Glomerular visceral epithelial cell (primary cell): Measurements from ENCODE around the gene IQGAP1.
A peak's percentile ranks its signal among the peaks of the same experiment; 100 is the strongest.

Source experiments
- DNase-seq: peaks from one replicate; pipeline ENCODE4 v3.0.0-alpha.2; 2016; ENCODE audit errors: extremely low spot score

Gene IQGAP1

GRCh38 chr15:90530250-90531051 lies 142.4 kb downstream of the IQGAP1 start:
- DNase-seq: peak; percentile 45

GRCh38 chr15:90531147-90531546 lies 143.1 kb downstream of the IQGAP1 start:
- no peak for DNase-seq

GRCh38 chr15:90535254-90535653 lies 147.2 kb downstream of the IQGAP1 start:
- DNase-seq: no peak

- DNase-seq: no peak
Observed at GRCh38 chr15:90539789-90540188, 151.7 kb downstream of the IQGAP1 start.

GRCh38 chr15:90540768-90541167 lies 152.7 kb downstream of the IQGAP1 start:
- DNase-seq: no peak

GRCh38 chr15:90545095-90545494 lies 157.1 kb downstream of the IQGAP1 start:
- DNase-seq: no peak

GRCh38 chr15:90547540-90547939 lies 159.5 kb downstream of the IQGAP1 start:
- no peak for DNase-seq

GRCh38 chr15:90550919-90551318 lies 162.9 kb downstream of the IQGAP1 start:
- no peak for DNase-seq
